Ecto neural progenitor cell (in vitro differentiated cells): ENCODE results near the gene PPOX.

Source experiments
- DNase-seq: peaks from one replicate; pipeline ENCODE4 v3.0.0-alpha.2; 2018; ENCODE audit warnings: low spot score

The PPOX gene

DNA sequence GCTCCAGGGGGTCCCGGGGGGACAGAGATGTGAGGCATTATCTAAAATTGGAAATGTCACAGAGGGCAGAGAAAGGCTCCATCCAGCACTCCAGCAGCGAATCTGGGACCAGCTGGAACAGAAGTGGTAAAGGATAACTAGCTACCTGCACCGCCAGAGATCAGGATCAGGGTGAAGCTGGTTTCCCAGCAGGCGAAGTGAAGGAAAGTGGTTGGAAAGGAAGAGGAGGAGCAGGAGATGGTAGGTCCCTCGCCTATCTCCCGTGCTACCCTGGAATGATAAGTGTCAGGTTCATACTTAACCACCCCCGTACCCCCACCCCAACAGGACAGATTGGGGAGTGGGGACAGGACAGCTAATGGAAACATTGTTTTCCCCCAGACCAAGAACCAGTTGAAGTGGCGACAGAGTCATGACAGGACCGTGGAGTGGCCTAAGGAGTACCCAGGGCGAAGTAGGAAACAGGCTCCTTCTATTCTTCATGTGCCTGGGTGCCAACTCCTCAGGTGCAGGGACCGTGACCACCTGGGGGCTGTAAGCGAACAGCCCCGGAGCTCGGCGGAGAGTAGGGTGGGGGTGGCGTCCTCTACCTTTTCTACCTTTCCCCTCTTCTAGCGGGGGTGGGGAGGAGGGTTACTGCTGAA is 10.4 kb downstream of the PPOX start:
- DNase-seq = no peak

DNA sequence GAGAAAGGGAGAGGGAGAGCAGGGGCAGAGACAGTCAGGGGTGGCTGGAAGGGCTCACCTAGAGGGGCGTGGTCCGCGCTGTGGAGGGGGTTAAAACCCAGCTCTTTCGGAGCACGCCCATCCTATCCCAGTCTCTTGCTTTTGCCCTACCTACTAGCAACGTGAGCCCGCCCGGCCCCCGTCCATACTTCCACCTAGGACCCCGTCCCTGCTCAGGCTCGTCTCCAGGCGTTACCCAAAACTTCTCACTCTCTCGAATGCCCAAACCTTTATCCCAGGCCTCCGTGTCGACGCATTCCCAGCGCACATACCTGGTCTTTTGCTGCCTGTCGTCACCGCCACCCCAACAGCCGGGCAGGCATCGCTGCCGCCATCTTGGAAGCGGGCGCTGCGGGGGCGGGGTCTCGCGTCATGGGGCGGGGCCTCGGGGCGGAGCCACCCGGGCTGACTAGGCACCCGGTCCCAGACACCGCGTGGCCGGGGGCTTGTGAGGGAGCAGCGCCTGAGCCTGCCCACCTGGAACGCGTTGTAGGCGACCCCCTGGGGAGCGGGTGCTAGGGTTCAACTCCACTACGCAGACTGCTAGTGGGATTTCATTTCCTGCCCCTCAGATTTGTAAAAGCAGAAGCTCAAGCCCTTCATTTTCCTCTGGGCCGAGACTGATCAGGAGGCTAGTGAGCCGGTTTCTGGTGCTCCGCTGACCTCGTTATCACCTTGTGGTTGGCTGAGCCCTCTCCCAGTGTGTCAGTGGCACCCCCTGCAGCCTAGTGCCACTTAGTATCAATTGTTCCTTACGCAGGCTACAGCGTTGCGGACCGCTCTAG is 11.1 kb downstream of the PPOX start, which contains the start of gene B4GALT3:
Gene B4GALT3, minus strand, starts transcription at position 396 of the 824 bp plus-strand sequence. CDS start 1,447 bp downstream, outside the sequence.
- peak; percentile 96 for DNase-seq

DNA sequence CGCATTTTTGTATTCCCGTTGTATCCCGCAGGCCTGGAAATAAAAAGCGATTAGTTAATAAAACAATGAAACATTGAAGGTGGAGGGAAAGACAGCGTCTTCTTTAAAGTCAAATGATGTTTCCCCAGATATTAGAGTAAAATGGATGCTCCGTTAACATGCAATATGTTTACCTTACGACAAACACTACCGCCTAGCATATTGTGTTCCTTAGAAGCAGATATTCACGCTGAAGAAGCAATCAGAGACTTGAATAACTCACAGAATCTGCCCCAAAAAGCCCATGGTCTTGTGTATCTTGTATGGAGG is 11.7 kb downstream of the PPOX start:
- DNase-seq = no peak

- no peak for DNase-seq
Measured at GRCh38 chr1:161179698-161180097, 13.5 kb downstream of the PPOX start.

GRCh38 chr1:161180639-161181038 is 14.4 kb downstream of the PPOX start:
- DNase-seq = no peak

DNA sequence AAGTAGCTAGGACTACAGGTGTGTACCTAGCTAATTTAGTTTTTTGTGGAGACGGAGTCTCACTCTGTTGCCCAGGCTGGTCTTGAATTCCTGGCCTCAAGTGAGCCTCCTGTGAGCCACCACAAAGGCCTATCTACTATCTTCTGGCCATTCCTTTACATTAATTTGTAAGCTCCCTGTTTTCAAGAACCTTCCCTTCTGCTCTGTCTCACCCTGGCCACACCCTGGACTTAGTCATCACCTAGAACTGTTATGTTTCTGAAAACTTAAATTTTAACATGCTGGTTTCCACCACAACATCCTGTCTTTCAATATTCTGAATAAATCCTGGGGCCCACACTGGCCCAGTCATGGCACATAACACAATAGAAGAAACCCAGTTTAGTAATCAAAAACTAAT is 16.0 kb downstream of the PPOX start:
- no peak for DNase-seq

DNA sequence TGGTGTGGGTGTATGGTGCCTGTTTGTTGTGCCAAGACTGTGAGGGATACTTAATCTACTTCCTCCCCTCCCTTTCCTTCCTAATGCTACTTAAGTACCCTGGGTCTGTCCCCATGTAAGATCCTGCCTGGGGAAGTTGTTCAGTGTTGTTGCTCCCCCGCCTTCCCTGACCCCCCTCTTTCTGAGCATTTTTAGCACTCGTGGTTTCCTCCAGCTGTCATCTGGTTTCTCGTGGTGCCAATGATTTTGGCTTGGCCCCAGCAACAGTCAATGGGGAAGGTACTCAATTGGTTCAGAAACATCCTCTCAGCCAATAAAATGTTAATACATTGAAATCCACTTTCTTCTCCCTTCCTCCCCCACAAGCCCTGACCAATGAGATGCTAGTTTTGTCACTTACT is 19.1 kb downstream of the PPOX start:
- no peak for DNase-seq

DNA sequence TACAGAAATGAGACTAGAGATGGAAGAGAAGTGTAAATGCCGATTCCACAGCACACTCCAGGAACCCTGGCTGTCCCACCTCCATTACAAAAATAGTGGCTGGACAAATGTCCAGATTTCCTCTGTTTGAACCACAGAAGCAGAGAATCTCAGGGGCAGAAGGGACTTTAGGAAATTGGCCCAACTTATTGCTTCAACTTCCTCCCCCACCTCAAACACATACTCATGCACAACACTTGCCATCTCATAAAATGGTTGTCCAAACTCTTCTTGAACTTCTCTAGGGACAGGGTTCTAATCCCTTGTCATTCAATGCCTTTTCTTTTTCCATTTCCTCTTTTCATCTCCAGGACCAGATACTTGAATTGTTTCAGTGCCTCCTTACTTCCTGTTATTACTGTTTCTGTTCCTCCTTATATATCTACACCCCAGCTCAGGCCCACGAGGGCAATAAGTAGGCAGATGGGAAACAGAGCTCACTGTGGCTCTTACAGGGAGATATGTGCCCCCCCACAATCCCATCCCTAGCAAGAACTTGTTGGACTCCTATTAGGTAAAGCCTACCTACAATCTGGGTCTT is 19.6 kb downstream of the PPOX start:
- DNase-seq = no peak

DNA sequence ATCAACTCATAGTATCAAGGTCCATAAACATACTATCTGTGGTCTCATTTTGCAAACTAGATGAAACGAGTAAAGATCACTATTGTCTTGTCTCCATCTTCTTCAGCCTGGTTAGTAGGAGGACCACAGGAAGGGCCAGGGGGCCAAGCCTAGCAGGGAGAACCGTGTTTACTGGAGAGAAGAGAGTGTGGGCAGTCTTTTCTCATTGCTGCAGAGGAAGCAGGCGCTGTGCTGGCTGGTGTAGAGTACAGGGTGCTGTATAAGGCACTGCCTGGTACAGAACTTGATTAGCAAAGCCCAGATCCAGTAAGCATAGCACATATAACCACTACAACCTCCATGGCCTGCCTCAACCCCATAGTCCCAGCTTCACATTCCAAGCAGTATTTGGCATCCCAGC is 21.1 kb downstream of the PPOX start:
- no peak for DNase-seq

DNA sequence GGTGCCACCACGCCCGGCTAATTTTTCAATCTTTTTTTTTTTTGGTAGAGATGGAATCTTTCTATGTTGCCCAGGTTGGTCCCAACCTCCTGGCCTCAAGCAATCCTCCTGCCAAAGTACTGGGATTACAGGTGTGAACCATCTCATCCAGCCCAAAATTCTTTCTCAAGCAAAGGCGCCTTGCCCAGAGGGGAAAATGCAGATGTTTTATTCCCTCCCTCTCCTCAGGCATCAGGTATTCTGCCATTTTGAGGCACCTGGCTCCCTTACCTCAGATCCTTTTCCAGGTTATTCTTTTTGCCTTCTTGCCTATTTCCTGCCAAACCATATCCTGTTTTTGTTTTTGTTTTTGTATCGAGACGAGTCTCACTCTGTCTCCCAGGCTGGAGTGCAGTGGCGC is 22.2 kb downstream of the PPOX start:
- no peak for DNase-seq

DNA sequence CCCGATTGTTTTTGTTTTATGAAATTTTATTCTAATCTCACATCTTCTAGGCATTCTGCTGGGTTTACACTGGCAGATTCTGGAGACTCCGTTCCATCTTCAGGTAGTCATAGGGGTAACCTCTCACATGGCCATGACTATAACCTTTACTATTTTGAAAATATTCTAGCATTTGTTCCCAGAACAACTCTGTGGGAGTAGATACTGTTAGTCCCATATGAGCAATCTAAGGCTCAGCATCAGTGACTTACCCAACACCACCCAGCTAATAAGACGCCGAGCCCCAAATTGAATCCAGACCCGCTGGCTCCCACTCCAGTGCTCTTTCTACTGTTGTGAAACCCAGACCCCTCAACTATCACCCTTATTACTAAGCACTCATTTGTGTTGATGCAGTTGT is 22.8 kb downstream of the PPOX start:
- no peak for DNase-seq

DNA sequence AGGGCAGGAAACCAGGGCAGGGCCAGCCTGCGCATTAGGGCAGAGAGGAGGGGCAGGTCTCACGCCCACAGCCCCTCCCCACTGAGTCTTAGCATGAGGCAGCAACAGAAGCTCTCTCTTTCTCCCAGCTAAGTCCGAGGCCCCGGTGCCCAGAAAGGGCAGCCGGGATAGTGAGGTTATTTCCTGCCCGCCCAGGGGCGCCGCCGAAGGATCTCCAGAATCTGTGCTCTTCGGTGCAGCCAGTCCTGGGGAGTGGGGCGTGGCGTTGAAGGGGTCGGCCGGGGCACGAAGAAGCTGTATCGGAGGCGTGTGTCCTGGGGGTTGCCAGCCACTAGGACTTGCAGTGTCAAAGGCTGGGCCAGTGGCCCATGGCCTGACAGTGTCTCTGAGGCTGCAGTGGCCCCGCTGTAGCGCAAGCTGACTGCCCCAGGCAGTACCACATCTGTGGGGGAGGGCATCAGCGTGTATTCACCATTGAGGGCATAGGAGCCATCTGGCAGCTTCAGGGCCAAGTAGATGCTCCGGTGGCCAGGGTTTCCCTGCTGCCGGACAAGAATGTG is 24.8 kb downstream of the PPOX start:
- DNase-seq = no peak

DNA sequence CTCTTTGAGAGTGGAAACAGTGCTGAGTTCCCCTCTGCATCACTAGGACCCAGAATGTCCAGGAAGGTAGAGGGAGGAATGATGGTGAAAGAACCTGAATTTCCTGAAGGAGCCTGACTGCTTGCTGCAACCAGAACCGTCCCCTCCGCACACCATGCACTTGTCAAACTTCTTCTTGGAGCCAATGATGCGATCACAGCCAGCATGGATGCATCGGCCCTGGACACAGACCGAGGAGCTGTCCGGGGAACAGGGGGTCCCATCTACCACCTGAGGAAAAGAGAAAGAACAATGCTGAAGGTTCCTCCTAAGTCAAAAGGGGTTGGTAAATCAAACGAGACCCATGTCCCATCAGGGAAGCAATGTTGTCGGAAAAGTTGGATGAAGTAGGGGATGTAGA is 25.7 kb downstream of the PPOX start:
- no peak for DNase-seq

GRCh38 chr1:161192476-161193465 is 26.5 kb downstream of the PPOX start:
- peak; percentile 72 for DNase-seq

GRCh38 chr1:161193561-161194235 is 27.5 kb downstream of the PPOX start:
- no peak for DNase-seq

DNA sequence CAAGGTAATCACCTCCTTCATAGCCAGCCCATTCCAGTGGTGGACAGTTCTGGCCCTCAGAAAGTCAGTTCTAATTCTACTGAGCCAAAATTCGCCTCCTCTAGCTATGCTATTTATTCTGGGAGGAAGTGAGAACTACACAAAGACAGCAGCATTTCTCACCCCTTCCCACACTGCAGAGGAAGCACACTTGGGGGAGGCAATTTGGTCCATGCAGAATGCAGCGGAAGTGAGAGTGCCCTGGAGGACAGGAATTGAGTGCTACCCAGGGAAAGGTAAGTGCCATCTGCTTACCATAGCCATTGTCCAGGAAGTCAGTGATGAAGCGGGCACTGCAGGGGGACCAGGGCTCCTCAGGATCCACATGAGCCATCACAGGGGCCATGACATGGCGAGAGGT is 28.9 kb downstream of the PPOX start:
- DNase-seq = no peak

GRCh38 chr1:161196111-161196510 is 29.9 kb downstream of the PPOX start:
- DNase-seq = no peak

DNA sequence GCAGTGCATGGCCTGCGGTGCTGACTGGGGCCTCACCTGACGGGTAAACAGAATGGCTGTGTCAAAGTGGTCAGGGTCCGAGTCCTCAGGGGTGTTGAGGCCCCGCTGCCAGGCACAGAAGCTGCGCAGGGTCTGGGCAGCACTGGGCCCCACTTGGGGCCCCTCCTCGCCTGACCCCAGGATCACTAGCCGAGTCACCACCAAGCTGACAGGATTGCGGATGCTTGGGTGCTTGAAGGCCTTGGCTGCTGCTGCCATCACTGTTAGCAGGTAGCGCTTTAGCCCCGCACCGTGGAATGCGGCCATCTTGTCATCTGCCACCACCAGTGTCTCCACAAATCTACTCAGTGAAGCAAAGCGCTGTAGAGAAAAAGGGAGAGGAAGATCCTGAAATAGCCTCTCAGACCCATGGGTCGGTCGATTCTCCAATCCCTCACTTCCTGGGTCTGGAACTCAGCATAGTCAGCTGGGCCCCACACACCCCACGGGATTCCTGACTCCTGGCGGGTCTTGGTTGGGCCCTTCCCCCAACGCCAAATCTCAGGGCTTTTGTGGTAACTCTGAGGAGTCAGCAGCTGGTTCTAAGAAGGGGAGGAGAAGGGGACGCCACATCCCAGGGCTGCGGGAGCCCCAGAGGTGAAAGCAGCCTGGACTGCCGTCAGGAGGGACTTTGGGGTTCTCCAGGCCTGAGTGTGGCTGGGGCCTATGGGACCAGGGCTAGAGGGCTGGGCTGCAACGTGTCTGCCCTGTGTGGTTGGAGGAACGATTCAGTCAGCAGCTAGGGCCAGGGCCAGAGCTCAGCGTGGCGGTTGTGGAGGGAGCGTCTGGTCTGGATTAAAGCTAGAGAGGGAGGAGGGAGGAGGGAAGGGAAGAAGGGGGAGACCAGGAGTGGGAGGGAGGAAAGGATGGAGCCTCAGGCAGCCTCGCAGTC is 30.6 kb downstream of the PPOX start:
- DNase-seq = peak; percentile 78

DNA sequence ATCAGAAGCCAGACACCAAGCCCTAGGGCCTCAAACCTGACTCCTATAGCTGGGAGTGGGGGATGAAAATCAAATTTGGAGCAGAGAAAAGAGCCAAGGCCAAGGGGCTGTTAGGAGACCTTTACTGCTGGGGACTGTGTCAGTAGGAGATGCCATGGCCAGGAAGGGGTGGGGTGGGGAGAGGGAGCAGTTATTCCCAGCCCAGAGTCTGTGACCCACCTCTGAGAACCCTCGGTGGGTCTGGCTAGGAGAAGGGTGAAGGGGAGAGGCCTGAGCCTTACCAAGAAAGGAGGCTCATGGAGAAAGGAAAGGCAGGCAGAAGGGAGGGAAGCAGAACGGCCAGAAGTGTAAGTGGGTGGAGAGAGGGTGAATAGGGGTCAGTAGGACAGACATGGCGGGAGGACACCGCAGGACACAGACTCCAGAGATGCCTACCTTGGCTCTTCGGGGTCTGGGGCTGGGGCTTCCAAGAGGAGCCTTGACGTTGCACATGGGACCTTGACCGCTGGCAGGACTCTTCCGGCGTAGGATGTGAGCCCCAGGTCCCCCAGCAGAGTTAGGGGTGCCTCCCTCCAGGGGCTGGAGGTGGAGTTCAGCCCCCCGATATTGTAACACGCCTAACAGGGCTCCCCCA is 31.5 kb downstream of the PPOX start:
- DNase-seq = no peak
